Natural killer cell (primary cell): ENCODE results near the gene WDR19. TPM values are rescaled to one million over a fixed set of nuclear protein-coding genes. Genes with fewer than 3 reads are reported as not detected.

ENCODE experiments used
- ATAC-seq, 3 donors: fragments of 150-1000 bp in 2 of 3; fragments of 200-7000 bp in 1 of 3; cut with Tn5 transposase; 1 replicate in 1 of 3; 2 replicates in 2 of 3; pipeline ENCODE4 v1.10.0; 2021; ENCODE audit warnings: mild to moderate bottlenecking in 2 of 3, moderate library complexity in 2 of 3
- DNase-seq, 2 donors: peaks; one replicate each; pipeline versions ENCODE4 v3.0.0 to v3.0.0-alpha.2; 2013 to 2021; ENCODE audit warnings: mixed read lengths in 1 of 2
- H3K27ac ChIP-seq: one replicate; pipeline ENCODE4 v1.5.1; 2013; ENCODE audit warnings: mild to moderate bottlenecking, low read length
- H3K27me3 ChIP-seq: one replicate; pipeline ENCODE4 v1.6.1; 2013; ENCODE audit warnings: low read length; ENCODE audit not compliant: control insufficient read depth, insufficient read depth
- H3K36me3 ChIP-seq: one replicate; pipeline ENCODE4 v1.6.1; 2013; ENCODE audit warnings: low read length; ENCODE audit not compliant: control insufficient read depth, insufficient read depth
- H3K4me1 ChIP-seq: one replicate; pipeline ENCODE4 v1.6.1; 2013; ENCODE audit warnings: low read length; ENCODE audit not compliant: control insufficient read depth, insufficient read depth
- H3K4me3 ChIP-seq: one replicate; pipeline ENCODE4 v1.5.1; 2013; ENCODE audit warnings: low read length
- H3K9me3 ChIP-seq: one replicate; pipeline ENCODE4 v1.6.1; 2013; ENCODE audit warnings: low read length; ENCODE audit not compliant: control insufficient read depth, insufficient read depth
- H3K27ac Mint-ChIP-seq, 2 donors: one replicate each; pipeline ENCODE4 v1.8.0; 2022; ENCODE audit warnings: mild to moderate bottlenecking in 2 of 2, mixed read lengths in 2 of 2, moderate library complexity in 1 of 2
- H3K27me3 Mint-ChIP-seq, 2 donors: one replicate each; pipeline ENCODE4 v1.8.0; 2022; ENCODE audit warnings: low read depth in 2 of 2, mixed read lengths in 2 of 2
- H3K36me3 Mint-ChIP-seq: one replicate; pipeline ENCODE4 v1.8.0; 2022; ENCODE audit warnings: mixed read lengths
- H3K4me1 Mint-ChIP-seq, 2 donors: one replicate each; pipeline ENCODE4 v1.8.0; 2022; ENCODE audit warnings: mixed read lengths in 2 of 2
- H3K4me3 Mint-ChIP-seq: one replicate; pipeline ENCODE4 v1.8.0; 2022; ENCODE audit warnings: mild to moderate bottlenecking, moderate library complexity, mixed read lengths
- H3K9me3 Mint-ChIP-seq, 2 donors: one replicate each; pipeline ENCODE4 v1.8.0; 2022; ENCODE audit warnings: mixed read lengths in 2 of 2
- WGBS: methylation state at CpG from one replicate; pipeline ENCODE4 v1.1.7; 2013; ENCODE audit warnings: missing lambda C conversion rate; ENCODE audit not compliant: insufficient coverage; 5-methylcytosine and 5-hydroxymethylcytosine counted together
- intact Hi-C: fragments of 100-400 bp; cut with micrococcal nuclease; formaldehyde crosslinking; loops from one replicate; pipeline ENCODE4 v1.14.2; 2022
- total RNA-seq, 4 donors: library from RNA; stranded (reverse); fragments of 120-200 nt in 1 of 4; gene quantifications; one replicate each; pipeline versions ENCODE4 v1.2.3 to v1.2.4, GENCODE V29; 2013 to 2022
- TF ChIP-seq, protein P1 (sequence below): fragments of 200-600 bp; IDR thresholded peaks from one replicate; pipeline ENCODE4 v1.8.0; 2022; ENCODE audit warnings: antibody characterized with exemption

The WDR19 gene
- total RNA-seq, 3 donors from 2014 or later (not counting 1 experiment from before 2014, with no cell fraction given), result 12.0 to 19.0 (median 13.8) TPM

DNA sequence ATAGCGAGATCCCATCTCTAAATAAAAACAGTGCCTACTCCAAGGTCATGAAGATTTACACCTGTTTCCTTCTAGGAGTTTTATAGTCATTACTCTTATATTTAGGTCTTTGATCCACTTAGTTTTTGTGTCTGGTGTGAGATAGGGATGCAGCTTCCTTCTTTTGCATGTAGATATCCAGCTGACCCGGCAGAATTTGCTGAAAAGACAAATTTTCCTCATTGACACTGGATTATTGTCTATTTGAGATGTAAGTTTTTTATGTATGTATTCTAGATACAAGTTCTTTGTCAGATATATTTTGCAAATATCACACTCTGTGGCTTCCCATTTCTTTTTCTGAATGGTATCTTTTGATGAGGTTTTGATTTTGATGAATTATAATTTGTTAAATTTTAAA, 98.4 kb downstream of the WDR19 start:
- no peak overlapping the region for H3K27ac ChIP-seq
- Mint-ChIP-seq H3K4me1 (no peaks in the 10 kb centered on the region), H3K9me3 (no peaks in the 10 kb centered on the region), H3K36me3 (no peaks in the 10 kb centered on the region), H3K27ac (no peak overlapping the region), H3K27me3 (no peaks in the 10 kb centered on the region), H3K4me3 (no peak overlapping the region)
- no peak overlapping the region for H3K4me3 ChIP-seq
- no peaks in the 10 kb centered on the region for H3K9me3 ChIP-seq
- no peak for ATAC-seq
- intact Hi-C loops, result no loop called here
- TF ChIP-seq, protein P1, sequence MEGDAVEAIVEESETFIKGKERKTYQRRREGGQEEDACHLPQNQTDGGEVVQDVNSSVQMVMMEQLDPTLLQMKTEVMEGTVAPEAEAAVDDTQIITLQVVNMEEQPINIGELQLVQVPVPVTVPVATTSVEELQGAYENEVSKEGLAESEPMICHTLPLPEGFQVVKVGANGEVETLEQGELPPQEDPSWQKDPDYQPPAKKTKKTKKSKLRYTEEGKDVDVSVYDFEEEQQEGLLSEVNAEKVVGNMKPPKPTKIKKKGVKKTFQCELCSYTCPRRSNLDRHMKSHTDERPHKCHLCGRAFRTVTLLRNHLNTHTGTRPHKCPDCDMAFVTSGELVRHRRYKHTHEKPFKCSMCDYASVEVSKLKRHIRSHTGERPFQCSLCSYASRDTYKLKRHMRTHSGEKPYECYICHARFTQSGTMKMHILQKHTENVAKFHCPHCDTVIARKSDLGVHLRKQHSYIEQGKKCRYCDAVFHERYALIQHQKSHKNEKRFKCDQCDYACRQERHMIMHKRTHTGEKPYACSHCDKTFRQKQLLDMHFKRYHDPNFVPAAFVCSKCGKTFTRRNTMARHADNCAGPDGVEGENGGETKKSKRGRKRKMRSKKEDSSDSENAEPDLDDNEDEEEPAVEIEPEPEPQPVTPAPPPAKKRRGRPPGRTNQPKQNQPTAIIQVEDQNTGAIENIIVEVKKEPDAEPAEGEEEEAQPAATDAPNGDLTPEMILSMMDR, result no peak
- H3K36me3 ChIP-seq, result no peaks in the 10 kb centered on the region
- no peaks in the 10 kb centered on the region for H3K27me3 ChIP-seq
- no peak for DNase-seq
- 100% methylated on average over 1 of the region's 2 CpGs for WGBS
- H3K4me1 ChIP-seq, result no peaks in the 10 kb centered on the region

GRCh38 chr4:39285111-39285795, 102.9 kb downstream of the WDR19 start:
- Histone ChIP-seq H3K36me3 (peaks cover 38% of the 10 kb centered on the region), H3K9me3 (no peaks in the 10 kb centered on the region), H3K4me3 (no peak overlapping the region), H3K27me3 (no peaks in the 10 kb centered on the region), H3K27ac (no peak overlapping the region), H3K4me1 (no peaks in the 10 kb centered on the region)
- ATAC-seq (no peak), DNase-seq (no peak)
- no peak overlapping the region for H3K4me3 Mint-ChIP-seq
- WGBS, result 87% methylated on average over 4 of the region's 7 CpGs
- peaks cover 17% of the 10 kb centered on the region for H3K36me3 Mint-ChIP-seq
- H3K4me1 Mint-ChIP-seq, result no peaks in the 10 kb centered on the region
- no peaks in the 10 kb centered on the region for H3K27me3 Mint-ChIP-seq
- no peak overlapping the region for H3K27ac Mint-ChIP-seq
- no peaks in the 10 kb centered on the region for H3K9me3 Mint-ChIP-seq
- TF ChIP-seq, protein P1, result no peak
- intact Hi-C loops, result no loop called here

DNA sequence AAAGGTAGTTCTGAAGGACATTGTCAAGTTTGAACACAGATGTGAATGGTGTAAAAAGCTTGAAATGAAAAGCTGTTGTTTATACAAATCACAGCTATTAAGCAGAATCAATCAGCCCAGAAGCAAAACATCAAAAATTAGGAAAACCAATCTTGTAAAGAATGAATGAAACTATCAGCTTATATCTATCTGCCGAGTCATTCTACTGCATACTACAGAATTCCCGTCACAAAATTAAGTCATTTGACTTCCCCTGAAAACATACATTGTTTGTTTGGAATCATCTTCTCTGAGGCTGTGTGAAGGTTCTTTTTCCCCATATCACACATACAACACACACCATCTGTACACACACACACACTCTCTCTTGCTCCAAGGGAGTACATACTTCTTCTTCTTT, 103.5 kb downstream of the WDR19 start:
- DNase-seq (no peak), ATAC-seq (peak in 1 of 3 donors; percentile 7)
- H3K27ac ChIP-seq, result no peak overlapping the region
- no peaks in the 10 kb centered on the region for H3K4me1 ChIP-seq
- peak overlapping the region in 1 of 2 donors; percentile 74 for H3K27ac Mint-ChIP-seq
- H3K4me3 Mint-ChIP-seq, result no peak overlapping the region
- H3K36me3 Mint-ChIP-seq, result peaks cover 17% of the 10 kb centered on the region
- intact Hi-C loops, result no loop called here
- no peaks in the 10 kb centered on the region for H3K9me3 Mint-ChIP-seq
- TF ChIP-seq, protein P1, result no peak
- no peaks in the 10 kb centered on the region for H3K9me3 ChIP-seq
- H3K27me3 ChIP-seq, result no peaks in the 10 kb centered on the region
- no peaks in the 10 kb centered on the region for H3K27me3 Mint-ChIP-seq
- H3K36me3 ChIP-seq, result peaks cover 41% of the 10 kb centered on the region
- WGBS, result 97% methylated on average over 2 of the region's 2 CpGs
- no peak overlapping the region for H3K4me3 ChIP-seq
- H3K4me1 Mint-ChIP-seq, result no peaks in the 10 kb centered on the region

DNA sequence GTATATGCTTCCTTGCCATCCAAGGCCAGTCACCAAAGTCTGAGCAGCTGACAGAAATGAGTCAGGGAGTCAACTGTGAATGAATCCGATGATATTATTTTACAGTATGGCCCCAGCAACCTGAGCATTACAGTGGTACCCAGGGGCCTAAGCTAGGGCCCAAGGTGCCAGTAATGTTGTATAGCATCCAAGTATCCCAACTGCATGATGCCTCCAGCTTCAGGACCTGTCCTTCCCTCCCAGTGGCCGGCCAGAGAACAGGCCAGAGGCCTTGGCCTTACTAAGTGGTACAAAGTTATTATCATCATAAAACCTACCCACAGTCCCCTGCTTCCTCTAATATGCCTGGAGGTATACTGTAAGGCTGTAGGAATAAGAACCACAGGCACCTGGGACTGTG, 103.9 kb downstream of the WDR19 start:
- Histone ChIP-seq H3K27ac (no peak overlapping the region), H3K9me3 (no peaks in the 10 kb centered on the region), H3K27me3 (no peaks in the 10 kb centered on the region), H3K4me1 (no peaks in the 10 kb centered on the region), H3K36me3 (peaks cover 45% of the 10 kb centered on the region), H3K4me3 (no peak overlapping the region)
- Mint-ChIP-seq H3K27ac (peak overlapping the region in 1 of 2 donors; percentile 74), H3K27me3 (no peaks in the 10 kb centered on the region), H3K4me1 (no peaks in the 10 kb centered on the region), H3K4me3 (no peak overlapping the region), H3K9me3 (no peaks in the 10 kb centered on the region), H3K36me3 (peaks cover 21% of the 10 kb centered on the region)
- WGBS, result 97% methylated on average over 2 of the region's 2 CpGs
- TF ChIP-seq, protein P1, result no peak
- intact Hi-C loops, result no loop called here
- no peak for DNase-seq
- ATAC-seq, result peak in 1 of 3 donors; percentile 12
